Measurements from ENCODE around the gene IGF2BP2. TPM values are rescaled to one million over a fixed set of nuclear protein-coding genes. Genes with fewer than 3 reads are reported as not detected.
A peak's percentile ranks its signal among the peaks of the same experiment; 100 is the strongest.

The IGF2BP2 gene
- total RNA-seq, 2 donors from 2014 or later, result 143 to 162 TPM

DNA sequence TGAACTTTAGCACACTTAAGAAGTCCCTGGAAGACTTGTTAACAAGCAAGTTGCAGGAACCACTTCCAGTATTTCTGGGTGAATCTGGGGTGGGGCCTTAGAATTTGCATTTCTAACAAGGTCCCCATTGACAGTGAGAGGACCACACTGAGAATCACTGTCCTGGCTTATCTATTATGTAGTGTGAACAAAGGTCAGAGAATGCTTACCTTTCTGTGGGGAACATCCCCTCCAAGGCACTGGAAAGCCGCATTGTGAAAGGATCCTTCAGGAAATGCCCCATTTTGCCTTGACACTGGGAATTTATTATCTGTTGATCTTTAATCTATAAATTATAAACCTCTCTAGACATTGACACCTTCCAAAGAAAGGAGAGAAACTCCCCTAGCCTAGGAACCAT is 74.8 kb downstream of the IGF2BP2 start:
- H3K4me3 Mint-ChIP-seq, result no peak overlapping the region
- Histone ChIP-seq H3K27me3 (ENCODE audit: control insufficient read depth, insufficient read depth, low read length, poor library complexity, severe bottlenecking) (no peaks in the 10 kb centered on the region), H3K4me1 (ENCODE audit: control insufficient read depth, insufficient read depth, low read length) (peaks cover 7% of the 10 kb centered on the region), H3K9me3 (ENCODE audit: control insufficient read depth, low read length) (peaks cover 2% of the 10 kb centered on the region), H3K36me3 (ENCODE audit: control insufficient read depth, insufficient read depth, low read length) (peaks cover 32% of the 10 kb centered on the region), H3K27ac (ENCODE audit: low read depth, low read length) (no peak overlapping the region), H3K9ac (ENCODE audit: extremely low read depth, low read length, poor library complexity, severe bottlenecking) (no peak overlapping the region), H3K4me3 (ENCODE audit: low read length) (no peak overlapping the region)
- DNase-seq, result peak; percentile 37
- TF ChIP-seq, protein P1, sequence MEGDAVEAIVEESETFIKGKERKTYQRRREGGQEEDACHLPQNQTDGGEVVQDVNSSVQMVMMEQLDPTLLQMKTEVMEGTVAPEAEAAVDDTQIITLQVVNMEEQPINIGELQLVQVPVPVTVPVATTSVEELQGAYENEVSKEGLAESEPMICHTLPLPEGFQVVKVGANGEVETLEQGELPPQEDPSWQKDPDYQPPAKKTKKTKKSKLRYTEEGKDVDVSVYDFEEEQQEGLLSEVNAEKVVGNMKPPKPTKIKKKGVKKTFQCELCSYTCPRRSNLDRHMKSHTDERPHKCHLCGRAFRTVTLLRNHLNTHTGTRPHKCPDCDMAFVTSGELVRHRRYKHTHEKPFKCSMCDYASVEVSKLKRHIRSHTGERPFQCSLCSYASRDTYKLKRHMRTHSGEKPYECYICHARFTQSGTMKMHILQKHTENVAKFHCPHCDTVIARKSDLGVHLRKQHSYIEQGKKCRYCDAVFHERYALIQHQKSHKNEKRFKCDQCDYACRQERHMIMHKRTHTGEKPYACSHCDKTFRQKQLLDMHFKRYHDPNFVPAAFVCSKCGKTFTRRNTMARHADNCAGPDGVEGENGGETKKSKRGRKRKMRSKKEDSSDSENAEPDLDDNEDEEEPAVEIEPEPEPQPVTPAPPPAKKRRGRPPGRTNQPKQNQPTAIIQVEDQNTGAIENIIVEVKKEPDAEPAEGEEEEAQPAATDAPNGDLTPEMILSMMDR (conservative IDR thresholded peaks at IDR 0.05), result no peak
- H3K9me3 Mint-ChIP-seq, result peaks cover 6% of the 10 kb centered on the region
- no peaks in the 10 kb centered on the region for H3K27me3 Mint-ChIP-seq (ENCODE audit: insufficient read depth)
- peaks cover 30% of the 10 kb centered on the region for H3K36me3 Mint-ChIP-seq (ENCODE audit: low read depth)
- peaks cover 43% of the 10 kb centered on the region for H3K4me1 Mint-ChIP-seq
- 93% methylated on average over 1 of the region's 1 CpG; no CpG with 5 or more reads in 1 of the 2 experiments for WGBS, 2 experiments (ENCODE audit: insufficient coverage in 1 of 2, insufficient read length in 1 of 2)
- H3K27ac Mint-ChIP-seq, result no peak overlapping the region

DNA sequence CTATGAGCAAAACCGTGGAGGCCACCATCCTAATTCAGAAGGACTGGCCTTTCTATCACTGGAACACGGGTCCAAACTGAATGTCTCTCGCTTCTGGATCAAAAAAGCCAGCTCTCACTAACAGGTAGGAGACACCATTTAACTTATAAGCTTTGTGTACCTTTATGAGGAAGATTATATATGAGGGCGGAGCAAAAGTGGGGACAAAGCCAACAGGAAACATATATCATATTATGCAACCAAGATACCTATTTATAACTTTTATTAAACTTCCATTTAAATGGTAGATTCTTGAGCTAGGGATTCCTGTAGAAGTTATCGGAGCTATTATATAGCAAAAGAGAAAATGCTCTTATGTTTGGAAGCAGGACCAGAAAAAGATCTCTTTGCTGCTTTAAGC is 78.4 kb downstream of the IGF2BP2 start:
- WGBS, 2 experiments (ENCODE audit: insufficient coverage in 1 of 2, insufficient read length in 1 of 2), result 80 to 95% methylated on average over 3 to 4 of the region's 5 CpGs
- H3K27ac Mint-ChIP-seq, result no peak overlapping the region
- no peaks in the 10 kb centered on the region for H3K9me3 Mint-ChIP-seq
- no peak overlapping the region for H3K4me3 Mint-ChIP-seq
- peak; percentile 38 for DNase-seq
- H3K27ac ChIP-seq (ENCODE audit: low read depth, low read length), result peak overlapping the region; percentile 36
- H3K27me3 Mint-ChIP-seq (ENCODE audit: insufficient read depth), result no peaks in the 10 kb centered on the region
- no peak overlapping the region for H3K9ac ChIP-seq (ENCODE audit: extremely low read depth, low read length, poor library complexity, severe bottlenecking)
- H3K9me3 ChIP-seq (ENCODE audit: control insufficient read depth, low read length), result no peaks in the 10 kb centered on the region
- TF ChIP-seq, protein P1 (conservative IDR thresholded peaks at IDR 0.05), result no peak
- peaks cover 37% of the 10 kb centered on the region for H3K4me1 Mint-ChIP-seq
- H3K27me3 ChIP-seq (ENCODE audit: control insufficient read depth, insufficient read depth, low read length, poor library complexity, severe bottlenecking), result no peaks in the 10 kb centered on the region
- H3K36me3 Mint-ChIP-seq (ENCODE audit: low read depth), result peaks cover 8% of the 10 kb centered on the region
- no peak overlapping the region for H3K4me3 ChIP-seq (ENCODE audit: low read length)
- peaks cover 7% of the 10 kb centered on the region for H3K4me1 ChIP-seq (ENCODE audit: control insufficient read depth, insufficient read depth, low read length)
- H3K36me3 ChIP-seq (ENCODE audit: control insufficient read depth, insufficient read depth, low read length), result peaks cover 16% of the 10 kb centered on the region

DNA sequence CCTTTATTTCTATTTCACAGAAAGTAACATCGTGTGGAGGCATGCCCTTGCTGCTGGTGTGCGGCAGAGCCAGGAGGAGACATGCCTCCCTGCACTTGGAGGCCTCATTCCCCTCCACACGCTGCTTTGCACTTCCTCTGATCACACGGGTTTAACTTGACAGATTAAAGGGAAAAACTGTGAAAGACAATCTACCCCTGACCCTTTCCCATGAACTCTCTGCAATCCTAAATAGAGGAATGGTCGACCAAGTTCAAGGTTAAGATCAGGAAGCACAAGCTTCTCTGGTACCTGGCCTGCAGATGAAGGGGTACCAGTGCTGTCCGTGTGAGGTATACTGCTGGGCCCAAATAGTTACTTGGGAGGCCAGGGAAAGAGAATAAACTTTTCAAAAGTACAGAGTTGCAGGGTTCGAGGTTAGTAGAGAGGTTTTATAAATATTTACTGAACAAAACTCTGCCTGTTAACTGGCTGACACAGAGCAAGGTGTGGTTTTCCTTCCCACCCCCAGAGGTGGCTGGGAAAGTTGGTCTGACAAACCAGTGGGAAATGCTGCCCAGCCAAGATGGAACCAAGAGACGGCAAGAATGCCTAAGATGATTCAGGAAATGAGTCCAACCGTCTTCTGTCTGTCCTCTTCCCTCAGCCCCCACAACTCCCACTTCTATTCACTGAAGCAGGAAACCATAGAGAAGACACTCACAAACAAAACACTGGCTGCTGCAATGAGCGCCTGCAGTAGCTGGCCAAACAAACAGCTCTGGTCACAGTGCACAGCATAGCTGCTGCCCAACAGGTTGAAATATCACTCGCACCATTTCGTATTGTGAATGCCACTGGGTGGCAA is 79.6 kb downstream of the IGF2BP2 start:
- Mint-ChIP-seq H3K27ac (peak overlapping the region; percentile 17), H3K27me3 (ENCODE audit: insufficient read depth) (no peaks in the 10 kb centered on the region), H3K4me3 (no peak overlapping the region), H3K9me3 (no peaks in the 10 kb centered on the region), H3K36me3 (ENCODE audit: low read depth) (peaks cover 6% of the 10 kb centered on the region), H3K4me1 (peaks cover 37% of the 10 kb centered on the region)
- peaks cover 16% of the 10 kb centered on the region for H3K36me3 ChIP-seq (ENCODE audit: control insufficient read depth, insufficient read depth, low read length)
- DNase-seq, result peak; percentile 47
- no peaks in the 10 kb centered on the region for H3K27me3 ChIP-seq (ENCODE audit: control insufficient read depth, insufficient read depth, low read length, poor library complexity, severe bottlenecking)
- H3K9me3 ChIP-seq (ENCODE audit: control insufficient read depth, low read length), result no peaks in the 10 kb centered on the region
- peak overlapping the region; percentile 50 for H3K27ac ChIP-seq (ENCODE audit: low read depth, low read length)
- TF ChIP-seq, protein P1 (conservative IDR thresholded peaks at IDR 0.05), result no peak
- no peak overlapping the region for H3K9ac ChIP-seq (ENCODE audit: extremely low read depth, low read length, poor library complexity, severe bottlenecking)
- H3K4me3 ChIP-seq (ENCODE audit: low read length), result no peak overlapping the region
- peaks cover 8% of the 10 kb centered on the region for H3K4me1 ChIP-seq (ENCODE audit: control insufficient read depth, insufficient read depth, low read length)
- WGBS, 2 experiments (ENCODE audit: insufficient coverage in 1 of 2, insufficient read length in 1 of 2), result 81 to 85% methylated on average over 9 to 12 of the region's 12 CpGs

Data from endodermal cell (in vitro differentiated cells).